Neuronal stem cell (in vitro differentiated cells): ENCODE results near the gene SNAPC5.

ENCODE experiments used
- DNase-seq: peaks from one replicate; pipeline ENCODE4 v3.0.0-alpha.2; 2013; ENCODE audit warnings: low spot score
- H2AFZ ChIP-seq: one replicate; pipeline ENCODE4 v1.6.1; 2013; ENCODE audit warnings: mild to moderate bottlenecking, low read length, inconsistent platforms
- H2AK5ac ChIP-seq: 2 replicates; pipeline ENCODE4 v1.6.1; 2013; ENCODE audit warnings: low read depth, mild to moderate bottlenecking, inconsistent platforms, low read length, moderate library complexity, mixed read lengths
- H2BK120ac ChIP-seq: 2 replicates; pipeline ENCODE4 v1.6.1; 2013; ENCODE audit warnings: low read depth, mild to moderate bottlenecking, inconsistent platforms, low read length, moderate library complexity, mixed read lengths
- H2BK12ac ChIP-seq: one replicate; pipeline ENCODE4 v1.6.1; 2013; ENCODE audit warnings: low read length, inconsistent platforms
- H2BK15ac ChIP-seq: 2 replicates; pipeline ENCODE4 v1.6.1; 2013; ENCODE audit warnings: mild to moderate bottlenecking, low read length, inconsistent platforms, mixed read lengths
- H2BK5ac ChIP-seq: one replicate; pipeline ENCODE4 v1.6.1; 2013; ENCODE audit warnings: inconsistent platforms, mild to moderate bottlenecking, low read length, moderate library complexity
- H3K14ac ChIP-seq: one replicate; pipeline ENCODE4 v1.6.1; 2013; ENCODE audit warnings: low read length, inconsistent platforms
- H3K18ac ChIP-seq: 2 replicates; pipeline ENCODE4 v1.6.1; 2013; ENCODE audit warnings: low read length, inconsistent platforms
- H3K23ac ChIP-seq: 2 replicates; pipeline ENCODE4 v1.6.1; 2013; ENCODE audit warnings: low read depth, mild to moderate bottlenecking, mixed read lengths, low read length, inconsistent platforms; ENCODE audit not compliant: poor library complexity
- H3K27ac ChIP-seq: replicated peaks from 3 replicates; pipeline ENCODE4 v1.5.1; 2013; ENCODE audit warnings: low read length, inconsistent platforms
- H3K27me3 ChIP-seq, 3 experiments: 2 replicates each; pipeline ENCODE4 v1.6.1; 2013; ENCODE audit warnings: low read length in 3 of 3, mild to moderate bottlenecking in 2 of 3, inconsistent platforms in 1 of 3, low read depth in 1 of 3, mixed read lengths in 1 of 3, moderate library complexity in 1 of 3; ENCODE audit not compliant: control insufficient read depth in 3 of 3, insufficient read depth in 3 of 3
- H3K36me3 ChIP-seq, 2 donors: replicated peaks in 1 of 2; 2 replicates each; pipeline ENCODE4 v1.6.1; 2013; ENCODE audit warnings: low read length in 2 of 2; ENCODE audit not compliant: control insufficient read depth in 2 of 2, insufficient read depth in 2 of 2
- H3K4ac ChIP-seq: 2 replicates; pipeline ENCODE4 v1.6.1; 2013; ENCODE audit warnings: inconsistent platforms, mild to moderate bottlenecking, low read length, moderate library complexity
- H3K4me1 ChIP-seq, 2 donors: 1 replicate in 1 of 2; 2 replicates in 1 of 2; pipeline ENCODE4 v1.6.1; 2013; ENCODE audit warnings: low read length in 2 of 2, low read depth in 1 of 2; ENCODE audit not compliant: control insufficient read depth in 2 of 2, insufficient read depth in 1 of 2
- H3K4me2 ChIP-seq: one replicate; pipeline ENCODE4 v1.6.1; 2013; ENCODE audit warnings: mild to moderate bottlenecking, low read length, inconsistent platforms; ENCODE audit not compliant: insufficient read depth, poor library complexity, severe bottlenecking
- H3K4me3 ChIP-seq, 2 donors: 2 replicates each; pipeline ENCODE4 v1.5.1; 2013; ENCODE audit warnings: low read length in 2 of 2, mild to moderate bottlenecking in 2 of 2, inconsistent platforms in 1 of 2, moderate library complexity in 1 of 2
- H3K79me1 ChIP-seq: one replicate; pipeline ENCODE4 v1.6.1; 2013; ENCODE audit warnings: low read depth, mild to moderate bottlenecking, inconsistent platforms, low read length, moderate library complexity
- H3K9ac ChIP-seq: one replicate; pipeline ENCODE4 v1.6.1; 2013; ENCODE audit warnings: mild to moderate bottlenecking, low read depth, low read length, inconsistent platforms; ENCODE audit not compliant: poor library complexity
- H3K9me3 ChIP-seq, 2 donors: replicated peaks in 1 of 2; 2 replicates each; pipeline versions ENCODE3 to v1.6.1; 2013; ENCODE audit warnings: low read length in 2 of 2, mild to moderate bottlenecking in 2 of 2, inconsistent platforms in 1 of 2, low read depth in 1 of 2, mixed read lengths in 1 of 2, moderate library complexity in 1 of 2; ENCODE audit not compliant: control insufficient read depth in 2 of 2, insufficient read depth in 1 of 2
- H4K8ac ChIP-seq: one replicate; pipeline ENCODE4 v1.6.1; 2013; ENCODE audit warnings: low read depth, mild to moderate bottlenecking, inconsistent platforms, low read length, moderate library complexity
- H4K91ac ChIP-seq: one replicate; pipeline ENCODE4 v1.6.1; 2013; ENCODE audit warnings: low read length, low read depth, mild to moderate bottlenecking, inconsistent platforms; ENCODE audit not compliant: poor library complexity
- WGBS, 2 donors: extraction: QIAGEN DNeasy Blood & Tissue Kit; methylation state at CpG; one replicate each; pipeline ENCODE4 v1.1.7; 2013; ENCODE audit warnings: missing lambda C conversion rate in 2 of 2, mixed read lengths in 1 of 2; ENCODE audit not compliant: insufficient read length in 2 of 2, insufficient replicate concordance in 1 of 2; ENCODE audit errors: extremely low coverage in 2 of 2; 5-methylcytosine and 5-hydroxymethylcytosine counted together

Gene SNAPC5

GRCh38 chr15:66524838-66525237 lies 27.3 kb upstream of the SNAPC5 start:
- Histone ChIP-seq H3K4me3 (no peak overlapping the region), H2BK12ac (no peak overlapping the region), H2BK15ac (no peak overlapping the region), H3K79me1 (no peaks in the 10 kb centered on the region), H3K9me3 (no peaks in the 10 kb centered on the region), H3K27me3 (no peaks in the 10 kb centered on the region), H4K91ac (no peak overlapping the region), H3K4me2 (no peak overlapping the region), H3K4me1 (no peaks in the 10 kb centered on the region), H3K9ac (no peak overlapping the region), H3K27ac (no peak overlapping the region), H3K4ac (no peak overlapping the region), H2BK120ac (no peak overlapping the region), H3K23ac (no peak overlapping the region), H3K18ac (no peak overlapping the region), H2AFZ (no peak overlapping the region), H2BK5ac (no peak overlapping the region), H3K14ac (no peak overlapping the region), H4K8ac (no peak overlapping the region), H3K36me3 (peaks cover 12 to 98% of the 10 kb centered on the region in 2 donors), H2AK5ac (no peak overlapping the region)
- DNase-seq = no peak
- no CpG with 5 or more reads among the region's 4 CpGs for WGBS, 2 donors

- Histone ChIP-seq H4K91ac (no peak overlapping the region), H3K4ac (no peak overlapping the region), H3K79me1 (no peaks in the 10 kb centered on the region), H4K8ac (no peak overlapping the region), H3K4me1 (no peaks in the 10 kb centered on the region), H2AFZ (no peak overlapping the region), H3K36me3 (peaks cover 10 to 96% of the 10 kb centered on the region in 2 donors), H3K27me3 (no peaks in the 10 kb centered on the region), H3K23ac (no peak overlapping the region), H3K9me3 (no peaks in the 10 kb centered on the region), H3K4me2 (no peak overlapping the region), H2BK120ac (no peak overlapping the region), H3K4me3 (no peak overlapping the region), H3K14ac (no peak overlapping the region), H2BK15ac (no peak overlapping the region), H2BK5ac (no peak overlapping the region), H3K9ac (no peak overlapping the region), H3K27ac (no peak overlapping the region), H3K18ac (no peak overlapping the region), H2BK12ac (no peak overlapping the region), H2AK5ac (no peak overlapping the region)
- no peak for DNase-seq
- no CpG with 5 or more reads among the region's 3 CpGs for WGBS, 2 donors
These were observed 26.4 kb upstream of the SNAPC5 start for GRCh38 chr15:66523926-66524325.

GRCh38 chr15:66515901-66516322 lies 18.4 kb upstream of the SNAPC5 start:
- no peak overlapping the region for H3K23ac ChIP-seq
- H3K9me3 ChIP-seq = no peaks in the 10 kb centered on the region
- H2BK12ac ChIP-seq = no peak overlapping the region
- H3K18ac ChIP-seq = no peak overlapping the region
- H3K36me3 ChIP-seq = peaks cover 1 to 84% of the 10 kb centered on the region in 2 donors
- H3K9ac ChIP-seq = no peak overlapping the region
- no CpG with 5 or more reads among the region's 2 CpGs for WGBS, 2 donors
- H3K4me3 ChIP-seq = no peak overlapping the region
- H4K8ac ChIP-seq = no peak overlapping the region
- no peak overlapping the region for H2BK120ac ChIP-seq
- H2AFZ ChIP-seq = no peak overlapping the region
- H2BK5ac ChIP-seq = no peak overlapping the region
- H3K27ac ChIP-seq = no peak overlapping the region
- H4K91ac ChIP-seq = no peak overlapping the region
- H3K14ac ChIP-seq = no peak overlapping the region
- no peak overlapping the region for H3K4me2 ChIP-seq
- no peak overlapping the region for H3K4ac ChIP-seq
- H3K27me3 ChIP-seq = no peaks in the 10 kb centered on the region
- H3K79me1 ChIP-seq = no peaks in the 10 kb centered on the region
- no peak overlapping the region for H2BK15ac ChIP-seq
- no peak for DNase-seq
- no peak overlapping the region for H2AK5ac ChIP-seq
- H3K4me1 ChIP-seq = no peaks in the 10 kb centered on the region

GRCh38 chr15:66514586-66514985 lies 17.0 kb upstream of the SNAPC5 start:
- Histone ChIP-seq H3K4me3 (no peak overlapping the region), H3K23ac (no peak overlapping the region), H3K14ac (no peak overlapping the region), H2BK15ac (no peak overlapping the region), H3K36me3 (peaks cover 1 to 78% of the 10 kb centered on the region in 2 donors), H2BK120ac (no peak overlapping the region), H2AK5ac (no peak overlapping the region), H3K9me3 (no peaks in the 10 kb centered on the region), H3K18ac (no peak overlapping the region), H3K4me1 (no peaks in the 10 kb centered on the region), H2BK12ac (no peak overlapping the region), H4K8ac (no peak overlapping the region), H3K79me1 (no peaks in the 10 kb centered on the region), H2BK5ac (no peak overlapping the region), H3K27me3 (no peaks in the 10 kb centered on the region), H3K9ac (no peak overlapping the region), H3K4me2 (no peak overlapping the region), H4K91ac (no peak overlapping the region), H3K4ac (no peak overlapping the region), H2AFZ (no peak overlapping the region), H3K27ac (no peak overlapping the region)
- WGBS, 2 donors = no CpG with 5 or more reads among the region's 3 CpGs
- no peak for DNase-seq
